Activated T-cell treated with anti-CD3 and anti-CD28 coated beads, Interleukin-2, amount 50 U/mL, for 48 hours (primary cell): ENCODE results near the gene S100A2.

Experiments
- DNase-seq, 2 experiments: peaks; one replicate each; pipeline ENCODE4 v3.0.0-alpha.2; 2020

S100A2 gene

DNA sequence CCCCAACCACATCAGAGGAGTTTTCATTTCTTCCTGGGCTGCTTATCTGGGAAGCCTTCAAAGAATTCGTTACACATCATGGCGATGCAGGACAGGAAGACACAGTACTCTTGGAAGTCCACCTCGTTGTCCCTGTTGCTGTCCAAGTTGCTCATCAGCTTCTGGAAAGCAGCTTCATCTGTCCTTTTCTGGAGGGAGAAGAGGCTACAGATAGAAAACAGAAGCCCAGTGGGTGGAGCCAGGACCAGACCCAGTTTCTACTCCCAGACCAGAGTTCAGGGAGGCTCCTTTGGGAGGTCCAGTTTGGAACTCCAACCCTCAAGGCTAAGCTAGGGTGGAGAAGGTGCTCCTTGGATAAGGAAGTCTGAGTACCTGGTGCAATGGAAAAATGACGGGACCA is 21.9 kb downstream of the S100A2 start:
- no peak for DNase-seq

DNA sequence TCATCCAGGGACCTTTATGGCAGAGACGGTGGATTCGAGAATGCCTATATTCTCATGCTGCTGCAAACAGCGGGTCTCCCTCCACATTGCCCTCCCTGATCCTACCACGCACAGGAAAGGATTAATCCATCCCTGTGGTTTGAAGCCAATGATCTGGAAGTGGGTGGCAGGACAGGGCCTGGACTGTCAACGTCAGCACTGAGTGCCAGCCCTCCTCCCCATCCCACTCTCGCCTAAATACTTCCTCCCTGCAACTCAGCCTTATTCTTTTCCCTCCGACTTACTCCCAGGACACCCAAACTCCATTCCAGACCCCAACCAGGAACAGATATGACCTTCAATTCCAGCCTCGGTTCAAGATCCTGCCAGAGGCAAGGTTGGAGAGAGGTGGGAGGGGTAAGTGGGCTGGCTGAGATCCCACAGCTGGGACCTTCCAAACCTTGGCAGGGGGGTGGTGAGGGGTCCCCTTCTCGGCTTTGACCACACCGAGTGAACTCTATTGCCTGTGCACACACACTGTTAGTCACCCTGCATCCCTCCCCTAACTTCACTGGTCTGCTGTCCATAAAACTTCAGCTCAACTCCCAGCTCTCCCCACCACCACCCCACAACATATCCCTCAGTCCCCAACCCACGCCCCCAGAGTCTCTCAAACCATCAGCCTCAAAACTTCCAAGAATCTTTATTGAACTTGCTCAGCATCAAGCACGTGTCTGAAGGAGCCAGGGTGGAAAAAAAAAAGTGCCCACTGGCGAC is 22.5 kb downstream of the S100A2 start:
- no peak for DNase-seq

DNA sequence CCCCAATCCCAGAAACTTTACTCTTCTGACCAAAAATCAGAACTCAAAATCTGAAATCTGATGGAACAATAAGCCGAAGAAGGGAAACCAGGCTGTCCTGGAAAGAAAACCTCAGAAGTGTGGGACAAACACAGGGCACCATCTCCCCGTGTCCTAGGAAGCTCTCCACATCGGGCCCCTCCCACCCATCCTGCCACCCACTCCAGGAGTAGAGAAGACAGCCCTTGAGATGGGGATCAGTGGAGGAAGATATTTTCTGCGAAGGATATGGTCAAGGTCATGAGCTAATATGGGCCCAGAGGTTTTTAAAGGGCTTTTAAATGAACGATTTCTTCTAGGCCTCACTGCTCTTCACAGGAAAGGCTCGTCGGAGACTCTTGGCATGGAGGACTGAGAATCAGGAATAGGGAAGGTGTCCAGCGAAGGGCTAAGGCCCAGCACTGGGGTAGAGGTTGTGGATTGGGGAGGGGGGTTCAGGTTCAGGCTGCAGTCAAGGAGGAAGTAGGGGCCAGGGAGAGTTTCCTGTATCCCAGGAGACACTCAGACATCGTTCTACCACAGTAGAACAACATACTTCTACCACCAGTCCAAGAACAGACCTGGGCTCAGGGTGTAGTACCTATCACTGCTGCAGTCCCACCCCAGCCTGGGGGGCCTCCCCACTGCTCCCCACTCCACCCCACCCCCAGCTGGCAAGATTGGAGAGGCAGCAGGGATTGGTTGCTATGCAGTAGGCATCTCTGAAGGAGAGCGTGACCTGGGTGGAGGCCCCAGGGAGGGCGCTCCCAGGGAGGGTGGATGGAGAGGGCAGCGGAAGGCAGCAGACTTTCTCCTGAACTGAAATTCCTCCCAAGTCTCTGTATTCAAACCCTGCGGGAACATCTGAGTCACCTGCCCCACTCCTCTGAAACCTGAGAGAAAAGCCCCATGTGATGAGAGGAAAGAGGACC is 23.7 kb downstream of the S100A2 start:
- peak; percentile 22 to 23 for DNase-seq

DNA sequence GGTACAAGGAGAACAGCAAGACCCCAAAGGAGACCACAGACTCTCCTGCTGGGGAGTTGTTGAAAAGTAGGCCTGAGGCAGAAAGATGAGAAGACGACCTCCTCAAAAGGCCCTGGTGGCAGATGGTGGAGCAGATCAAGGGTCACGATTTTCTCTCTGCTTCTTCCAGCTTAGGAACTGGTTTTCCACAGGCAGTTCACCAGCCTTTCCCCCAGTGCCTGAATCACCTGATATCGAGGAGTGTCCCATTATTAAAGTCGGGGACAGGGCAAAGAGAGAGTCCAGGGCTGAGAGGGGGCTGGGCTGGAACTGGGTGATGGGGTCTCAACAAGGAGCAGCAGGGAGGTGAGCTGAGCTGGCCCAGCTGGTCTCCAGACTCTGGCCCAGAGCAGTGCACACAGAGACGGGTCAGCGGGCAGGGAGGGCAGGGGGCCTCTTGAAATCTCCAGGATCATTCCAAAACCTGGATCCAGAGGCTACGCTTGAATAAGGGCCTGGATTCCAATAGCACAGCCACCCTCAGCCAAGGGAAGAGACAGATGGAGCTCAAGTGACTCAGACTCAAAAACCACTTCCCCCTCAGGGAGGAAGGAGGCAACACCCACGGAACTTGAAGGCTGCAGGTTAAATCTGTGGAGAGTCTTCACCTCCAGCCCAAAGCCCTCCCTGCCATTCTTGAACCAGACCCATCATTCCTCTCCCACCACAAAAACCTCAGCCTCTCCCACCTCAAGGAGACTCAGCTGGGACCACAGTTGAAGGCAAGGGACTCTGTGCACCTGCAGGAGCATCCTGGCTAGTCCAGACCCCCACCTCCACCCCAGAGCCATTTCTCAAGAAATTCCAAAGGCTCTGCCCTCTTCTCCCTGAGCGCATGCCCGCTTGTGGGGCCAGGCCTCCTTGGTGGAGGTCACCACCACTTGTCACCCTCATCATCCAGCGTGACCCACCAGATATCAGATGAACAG is 25.0 kb downstream of the S100A2 start, which contains the start of gene S100A5:
S100A5 (minus strand) TSS at position 541 of the 968 bp plus-strand sequence. CDS start 743 bp downstream, outside the sequence.
- peak; percentile 64 to 67 for DNase-seq

DNA sequence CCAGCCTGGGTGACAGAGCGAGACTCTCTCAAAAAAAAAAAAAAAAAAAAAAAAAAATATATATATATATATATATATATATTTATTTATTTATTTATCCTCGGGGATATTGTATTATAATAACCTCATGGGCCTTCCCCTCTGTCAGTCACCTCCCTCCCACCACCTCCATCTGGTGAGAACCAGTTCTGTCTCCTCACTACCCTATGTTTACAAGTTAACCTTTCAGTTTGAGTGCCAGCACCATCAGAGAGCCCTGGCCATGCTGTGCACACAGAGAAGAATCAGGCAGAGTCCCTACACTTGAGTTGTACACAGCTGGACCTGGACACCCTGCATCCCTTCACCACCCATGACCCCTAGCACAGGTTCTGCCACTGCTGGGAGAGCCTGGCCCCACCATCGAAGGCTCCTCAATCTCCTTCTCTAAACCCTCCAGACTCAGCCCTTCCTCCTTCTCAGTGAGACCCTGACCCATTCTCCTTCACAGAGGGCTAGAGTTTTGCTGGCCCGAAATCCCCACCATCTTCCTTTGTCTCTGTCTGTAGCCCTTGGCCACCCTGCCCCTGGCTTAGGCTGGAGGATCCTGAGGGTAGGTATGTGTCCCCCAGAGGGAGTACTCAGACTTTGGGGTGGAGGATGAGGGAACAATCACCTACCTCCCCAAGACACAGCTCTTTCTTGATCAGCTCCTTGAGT is 26.1 kb downstream of the S100A2 start:
- DNase-seq: no peak

DNA sequence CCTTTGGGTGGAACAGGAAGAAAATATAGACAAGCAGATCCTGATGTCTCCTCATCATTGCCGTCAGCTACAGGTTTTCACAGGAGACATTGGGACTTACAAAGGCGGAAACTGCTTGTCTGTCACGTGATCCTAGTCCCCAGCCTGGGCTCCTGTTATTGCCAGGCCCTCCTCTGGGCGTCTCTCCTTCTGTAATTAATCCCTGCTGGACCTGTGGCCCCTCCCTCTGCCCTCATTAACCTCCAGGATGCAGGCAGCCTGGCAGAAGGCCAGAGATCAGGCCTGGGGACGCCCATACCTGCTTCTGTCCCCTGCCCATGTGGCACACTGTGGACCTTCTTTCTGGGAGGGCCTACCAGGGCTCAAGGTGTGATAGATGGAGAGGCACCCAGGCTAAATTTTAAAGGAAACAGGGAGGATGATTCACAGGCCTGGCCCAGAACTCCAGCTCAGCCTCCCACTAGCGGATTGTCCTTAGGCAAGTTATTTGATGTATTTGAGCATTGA is 27.3 kb downstream of the S100A2 start:
- no peak for DNase-seq

DNA sequence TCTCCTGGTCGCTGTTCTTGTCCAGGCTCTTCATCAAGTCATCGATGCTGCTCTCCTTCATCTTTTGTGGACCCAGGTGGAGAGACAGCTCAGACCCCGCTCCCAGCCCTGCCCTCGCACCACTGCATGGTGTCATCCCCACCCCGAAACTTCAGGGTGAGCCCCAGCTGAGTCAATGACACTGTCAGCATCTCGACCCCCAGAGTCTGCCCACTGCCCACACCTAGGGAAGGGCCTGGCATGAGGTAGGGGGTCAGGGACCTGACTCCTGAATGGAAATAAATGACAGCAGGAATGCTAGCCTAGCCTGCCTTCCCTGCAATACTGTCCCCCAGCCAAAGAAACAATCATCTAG is 28.3 kb downstream of the S100A2 start:
- no peak for DNase-seq

DNA sequence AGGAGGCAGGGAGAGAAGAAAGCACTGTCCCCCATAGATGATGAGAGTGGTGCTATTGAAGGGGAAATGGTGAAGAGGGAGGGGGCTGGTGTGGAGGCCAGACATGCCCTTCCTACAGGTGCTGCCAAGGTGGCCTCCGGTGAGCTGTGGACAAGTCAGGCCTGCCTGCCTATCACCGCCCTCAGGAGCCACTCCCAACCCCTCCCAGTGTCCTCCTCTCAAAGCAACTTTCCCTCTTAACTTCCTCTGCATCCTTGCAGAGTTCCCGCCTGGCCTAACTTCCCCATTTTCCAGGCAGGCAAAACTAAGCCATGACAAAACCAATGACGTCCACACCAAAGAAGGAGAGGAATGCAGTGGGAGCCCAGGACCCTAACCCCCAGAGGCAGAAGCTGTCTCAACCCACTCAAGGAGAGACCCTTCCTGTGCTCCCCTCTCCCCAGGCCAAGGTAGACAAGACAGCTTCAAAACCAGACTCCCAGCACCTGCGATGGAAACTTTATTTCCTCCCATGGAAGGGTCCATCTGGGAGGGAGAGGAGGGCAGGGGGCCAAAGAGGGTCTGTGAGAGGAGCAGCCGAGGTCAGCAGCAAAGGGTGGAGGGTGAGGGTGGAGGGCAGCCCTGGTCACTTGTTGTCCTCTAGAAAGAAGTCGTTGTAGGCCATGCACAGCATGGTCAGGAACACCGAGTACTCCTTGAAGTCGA is 28.8 kb downstream of the S100A2 start:
- DNase-seq: no peak

DNA sequence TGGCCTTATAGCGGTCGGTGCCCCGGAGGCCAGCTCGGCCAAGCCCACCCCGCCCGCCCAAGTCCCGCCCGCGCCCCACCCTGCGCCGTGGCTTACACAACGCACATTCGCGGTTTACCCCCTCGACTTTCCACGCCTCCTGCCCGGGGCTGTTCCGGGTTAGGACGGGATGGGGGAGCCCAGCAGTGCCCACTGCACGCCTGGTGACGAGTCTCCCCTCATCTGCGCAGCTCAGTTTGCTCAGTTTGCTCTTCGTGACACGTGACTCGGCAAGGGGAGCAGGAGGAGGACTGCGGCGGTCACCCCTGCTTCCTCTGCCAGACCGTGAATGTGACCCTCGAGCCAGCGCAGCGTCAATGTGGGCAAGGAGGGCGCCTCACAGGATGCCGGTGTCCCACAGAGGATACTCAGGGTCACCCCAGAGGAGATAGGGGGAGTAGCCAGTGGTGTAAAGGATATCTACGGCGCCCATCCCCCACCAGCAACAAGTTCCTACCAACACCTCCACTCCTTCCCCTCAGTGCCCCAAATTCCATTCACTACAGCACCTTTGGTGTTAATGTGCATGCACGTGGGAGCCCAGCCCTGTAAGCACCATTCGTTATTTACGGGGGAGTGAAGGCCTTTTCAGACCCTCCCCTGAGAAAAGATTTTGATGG is 29.5 kb downstream of the S100A2 start:
- peak; percentile 84 to 87 for DNase-seq

DNA sequence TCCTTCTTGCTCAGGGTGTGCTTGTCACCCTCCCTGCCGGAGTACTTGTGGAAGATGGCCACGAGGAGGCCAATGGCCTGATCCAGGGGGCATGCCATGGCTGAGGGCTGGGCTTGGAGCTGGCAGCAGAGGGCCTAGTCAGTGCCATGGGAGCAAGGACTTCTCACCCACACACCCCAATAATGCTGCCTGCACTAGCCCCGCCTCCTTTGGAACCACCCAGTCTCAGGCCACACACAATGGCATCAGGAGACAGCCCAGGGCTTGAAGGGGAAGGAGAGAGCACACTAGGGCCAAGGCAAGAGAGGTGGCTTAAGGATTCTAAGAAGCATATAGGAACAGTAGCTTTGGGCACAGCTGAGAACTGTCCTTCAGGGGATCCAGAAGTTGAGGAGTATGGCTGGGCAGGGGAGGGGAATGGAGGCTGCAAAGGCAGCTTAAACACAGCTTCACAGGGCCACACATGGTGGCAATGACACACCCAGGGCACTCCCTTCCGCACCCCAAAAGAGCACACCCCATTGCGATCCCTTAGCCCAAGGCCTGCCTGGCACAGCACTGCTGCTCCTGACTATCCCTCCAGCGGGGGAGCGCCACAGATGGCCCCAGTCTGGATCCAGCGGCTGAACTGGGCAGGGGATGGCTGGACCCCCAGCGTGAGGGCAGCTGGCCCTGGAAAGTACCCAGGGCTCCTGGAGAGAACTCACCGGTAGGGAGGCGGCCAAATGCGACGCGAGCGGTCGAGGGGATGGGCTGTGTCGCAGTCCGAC is 30.2 kb downstream of the S100A2 start, which contains the start of gene S100A6:
S100A6 (minus strand) TSS at position 750 of the 770 bp plus-strand sequence; CDS start at position 98, 652 bp downstream.
- DNase-seq: peak; percentile 68 to 71

DNA sequence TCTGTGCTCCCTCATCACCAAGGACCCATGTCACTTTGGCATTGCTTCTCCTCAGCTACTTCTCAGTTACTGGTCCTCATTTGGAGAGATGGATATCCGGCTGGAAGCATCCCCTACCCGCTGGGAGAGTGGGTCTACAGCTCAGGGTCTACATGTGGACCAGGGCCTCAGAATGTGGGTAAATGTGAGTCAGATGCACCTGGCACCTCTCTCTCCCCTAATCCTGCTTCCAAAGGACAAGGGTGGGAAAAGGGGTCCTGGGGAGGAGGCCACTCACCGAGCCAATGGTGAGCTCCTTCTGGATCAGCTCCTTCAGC is 30.8 kb downstream of the S100A2 start:
- peak in 1 of 2 experiments; percentile 23 for DNase-seq

DNA sequence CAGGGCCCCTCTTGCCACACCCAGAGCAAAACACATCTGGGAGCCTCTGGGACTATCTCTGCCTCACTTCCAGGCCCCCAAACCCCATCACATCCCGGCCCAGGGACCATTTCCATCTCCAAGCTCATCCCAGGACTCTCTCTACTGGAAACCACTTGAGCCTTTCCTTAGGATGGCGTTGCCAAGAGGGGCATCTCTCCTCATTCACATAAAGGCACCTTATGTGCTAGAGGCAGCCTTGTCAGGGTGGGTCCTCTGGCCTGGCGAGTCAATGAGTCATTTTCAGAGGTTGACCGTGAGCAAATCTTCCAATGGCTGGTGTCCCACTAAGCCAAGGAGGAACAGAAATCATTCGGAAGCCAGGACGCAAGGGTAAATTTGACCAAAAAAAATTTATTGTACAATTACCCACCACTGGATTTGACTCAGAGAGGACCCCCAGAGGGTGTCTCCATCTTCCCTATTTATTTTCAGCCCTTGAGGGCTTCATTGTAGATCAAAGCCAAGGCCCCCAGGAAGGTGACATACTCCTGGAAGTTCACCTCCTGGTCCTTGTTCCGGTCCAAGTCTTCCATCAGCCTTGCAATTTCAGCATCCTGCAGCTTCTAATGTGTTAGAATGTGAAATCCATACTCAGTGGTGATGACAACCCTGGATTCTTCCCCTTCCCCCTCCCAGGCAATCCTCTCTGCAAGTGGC is 31.3 kb downstream of the S100A2 start:
- DNase-seq: peak in 1 of 2 experiments; percentile 25

DNA sequence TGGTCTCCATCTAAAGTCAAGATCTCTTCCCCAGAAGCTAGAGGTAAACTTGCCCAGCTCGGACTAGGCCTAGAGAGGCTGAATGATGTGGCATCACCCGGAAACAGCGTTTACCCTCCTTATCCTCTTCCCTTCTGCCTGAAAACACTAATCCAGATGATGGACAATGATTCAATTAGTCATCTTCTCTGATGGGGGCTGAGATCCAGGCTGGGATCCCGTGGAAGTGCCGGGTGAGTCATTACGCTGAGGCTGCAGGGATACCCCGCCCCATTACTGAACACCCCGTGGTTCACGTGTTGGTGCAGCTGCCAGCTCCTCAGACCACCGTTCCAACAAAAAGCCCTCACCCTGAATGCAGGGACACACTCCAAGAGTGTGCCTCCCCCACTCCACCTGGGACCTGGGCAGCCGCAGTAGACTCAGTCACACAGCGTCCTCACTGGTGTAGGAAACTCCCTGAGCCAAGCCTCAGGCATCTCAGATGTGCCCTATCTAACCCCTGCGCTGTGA is 31.9 kb downstream of the S100A2 start:
- DNase-seq: no peak

DNA sequence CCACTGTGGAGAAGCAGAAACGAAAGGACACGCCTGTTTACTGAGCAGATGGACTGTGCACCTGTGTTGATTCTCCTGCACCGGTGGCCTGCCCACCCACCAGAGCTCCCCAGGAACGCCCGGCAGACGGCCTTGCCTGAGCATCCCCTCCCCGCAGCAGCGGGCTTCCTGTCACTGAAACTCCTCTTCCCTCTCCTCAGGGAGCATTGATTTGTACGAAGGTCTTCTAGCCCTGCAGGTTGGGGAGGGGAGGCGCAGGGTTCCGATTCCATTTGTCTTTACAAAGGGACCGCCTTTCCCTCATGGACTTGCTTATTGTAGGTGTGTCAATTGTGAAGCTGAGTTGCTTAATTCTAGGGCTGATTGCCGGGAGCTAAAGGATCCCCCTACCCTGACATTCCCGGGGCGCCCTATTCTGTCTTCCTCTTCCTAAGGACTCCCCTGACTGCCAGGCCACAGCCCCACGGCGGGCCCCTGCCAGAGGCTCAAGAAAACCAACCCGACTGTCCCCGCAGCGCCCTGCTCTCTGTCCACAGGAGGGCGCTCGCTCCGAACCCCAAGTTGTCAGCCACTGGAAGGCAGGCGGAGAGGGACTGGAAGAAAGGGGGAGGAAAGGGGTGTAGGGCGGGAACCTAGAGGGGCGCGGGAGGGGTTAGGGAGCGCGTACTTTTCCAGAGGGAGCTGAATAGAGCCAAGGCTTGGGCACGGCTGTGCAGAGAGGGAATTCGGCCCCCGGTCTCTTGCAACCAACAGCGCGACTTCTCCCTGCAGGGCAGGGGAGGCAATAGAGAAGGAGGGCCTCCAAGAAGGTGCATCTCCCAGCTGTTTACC is 32.7 kb downstream of the S100A2 start:
- peak; percentile 91 to 92 for DNase-seq

DNA sequence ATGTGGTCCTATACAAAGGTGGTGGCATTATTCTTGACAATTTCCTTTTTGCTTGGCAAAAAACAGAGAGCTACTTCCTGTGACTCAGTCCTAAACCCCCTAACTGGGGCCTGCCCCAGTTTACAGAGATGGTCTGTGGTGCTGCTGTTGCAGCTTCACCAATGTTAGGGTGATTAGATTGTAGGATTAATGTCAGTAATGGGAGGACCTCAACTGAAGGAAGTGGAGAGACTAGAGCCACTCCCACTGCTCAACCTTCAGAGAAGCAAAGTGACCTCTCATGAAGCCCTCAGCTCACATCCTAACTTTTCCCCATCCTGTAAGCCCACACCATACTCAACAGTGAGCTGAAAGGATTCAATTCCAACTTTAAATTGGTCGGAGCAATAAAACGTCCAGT is 33.5 kb downstream of the S100A2 start:
- peak in 1 of 2 experiments; percentile 48 for DNase-seq

DNA sequence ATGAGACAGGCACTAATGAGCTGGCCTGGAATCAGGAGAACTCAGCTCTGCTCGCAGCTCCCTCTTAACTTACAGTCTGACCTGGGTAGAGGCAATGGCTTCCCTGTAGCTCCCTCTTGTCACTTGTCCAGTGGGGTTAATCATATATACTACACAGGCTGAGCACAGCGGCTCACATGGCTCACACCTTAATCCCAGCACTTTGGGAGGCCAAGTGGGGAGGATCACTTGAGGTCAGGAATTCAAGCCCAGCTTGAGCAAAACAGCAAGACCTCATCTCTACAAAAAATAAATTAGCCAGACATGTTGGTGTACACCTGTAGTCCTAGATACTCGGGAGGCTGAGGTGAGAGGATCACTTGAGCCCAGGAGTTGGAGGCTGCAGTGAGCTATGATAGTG is 34.0 kb downstream of the S100A2 start:
- DNase-seq: no peak

DNA sequence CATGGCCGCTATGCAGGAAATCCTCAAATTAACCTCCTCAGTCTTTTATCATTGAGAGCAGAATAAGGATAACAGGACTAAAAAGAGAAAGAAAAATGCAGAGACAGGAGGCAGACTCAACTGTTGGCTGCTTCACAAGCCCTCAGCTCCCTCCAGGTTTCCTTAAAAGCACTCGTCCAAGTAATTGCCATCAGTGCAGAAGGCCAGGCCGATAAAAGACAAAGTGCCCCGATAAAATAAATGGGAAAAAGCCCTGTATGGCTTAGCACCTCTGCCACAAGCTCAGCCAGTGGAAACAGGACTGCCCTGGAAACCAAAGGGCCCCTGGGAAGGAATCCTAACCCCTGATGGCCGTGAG is 38.0 kb downstream of the S100A2 start:
- DNase-seq: no peak
